Esophagus squamous epithelium (tissue), 5 donors: ENCODE measurements around the gene GABRG3. TPM values are rescaled to one million over a fixed set of nuclear protein-coding genes. Genes with fewer than 3 reads are reported as not detected.

ENCODE experiments used
- DNase-seq: peaks from one replicate; lab custom pipeline; 2025; lab: John Stamatoyannopoulos, UW
- H3K27ac ChIP-seq, 4 donors: fragments of 200-600 bp; sonication (generic); one replicate each; pipeline ENCODE4 v1.5.1; 2016 to 2019; ENCODE audit warnings: mild to moderate bottlenecking in 1 of 4
- H3K27me3 ChIP-seq, 4 donors: fragments of 200-600 bp; sonication (generic); 1 replicate in 3 of 4; 2 replicates in 1 of 4; pipeline versions ENCODE4 v1.5.1 to v1.6.0; 2017 to 2021; ENCODE audit warnings: antibody characterized with exemption in 1 of 4
- H3K36me3 ChIP-seq, 3 donors: fragments of 200-600 bp; sonication (generic); one replicate each; pipeline ENCODE4 v1.5.1; 2016 to 2019
- H3K4me1 ChIP-seq, 3 donors: fragments of 200-600 bp; sonication (generic); one replicate each; pipeline ENCODE4 v1.5.1; 2017 to 2019
- H3K4me3 ChIP-seq, 4 donors: fragments of 200-600 bp; sonication (generic); 1 replicate in 3 of 4; 2 replicates in 1 of 4; pipeline ENCODE4 v1.5.1; 2016 to 2019; ENCODE audit warnings: mild to moderate bottlenecking in 2 of 4, moderate library complexity in 1 of 4
- H3K9me3 ChIP-seq, 3 donors: fragments of 200-600 bp; sonication (generic); one replicate each; pipeline ENCODE4 v1.5.1; 2016 to 2019
- POLR2A ChIP-seq, 4 donors: fragments of 450-650 bp; IDR thresholded peaks; one replicate each; pipeline ENCODE4 v1.6.1; 2017; ENCODE audit warnings: antibody characterized with exemption in 4 of 4, mild to moderate bottlenecking in 4 of 4, moderate library complexity in 3 of 4
- WGBS, 2 donors: methylation state at CpG; one replicate each; pipeline ENCODE4 v1.1.5; 2018; 5-methylcytosine and 5-hydroxymethylcytosine counted together
- intact Hi-C: fragments of 100-400 bp; cut with DNase I; formaldehyde crosslinking; loops from one replicate; pipeline ENCODE4 v1.15.0; 2022
- total RNA-seq, 4 donors: library from RNA; depleted of rRNA; stranded (reverse); fragments of >200 nt; gene quantifications; one replicate each; pipeline ENCODE4 v1.1.0, GENCODE V29; 2016
- TF ChIP-seq, protein P1 (sequence below), 6 experiments: fragments of 450-650 bp in 4 of 6; fragments of 200-600 bp in 2 of 6; sonication (generic) in 2 of 6; IDR thresholded peaks; one replicate each; pipeline ENCODE4 v1.5.1; 2016 to 2019; ENCODE audit warnings: antibody characterized with exemption in 6 of 6, mild to moderate bottlenecking in 4 of 6, moderate library complexity in 4 of 6
- donor health status: DM: yes; HTN: yes; CAD: no.

GABRG3 gene
- total RNA-seq, 4 donors from 2014 or later: 0.04 to 0.08 TPM; not detected in 2

GRCh38 chr15:27545494-27546255 is 574.7 kb downstream of the GABRG3 start:
- 70% methylated on average over 6 to 8 of the region's 8 CpGs for WGBS, 2 donors
- TF ChIP-seq, protein P1, sequence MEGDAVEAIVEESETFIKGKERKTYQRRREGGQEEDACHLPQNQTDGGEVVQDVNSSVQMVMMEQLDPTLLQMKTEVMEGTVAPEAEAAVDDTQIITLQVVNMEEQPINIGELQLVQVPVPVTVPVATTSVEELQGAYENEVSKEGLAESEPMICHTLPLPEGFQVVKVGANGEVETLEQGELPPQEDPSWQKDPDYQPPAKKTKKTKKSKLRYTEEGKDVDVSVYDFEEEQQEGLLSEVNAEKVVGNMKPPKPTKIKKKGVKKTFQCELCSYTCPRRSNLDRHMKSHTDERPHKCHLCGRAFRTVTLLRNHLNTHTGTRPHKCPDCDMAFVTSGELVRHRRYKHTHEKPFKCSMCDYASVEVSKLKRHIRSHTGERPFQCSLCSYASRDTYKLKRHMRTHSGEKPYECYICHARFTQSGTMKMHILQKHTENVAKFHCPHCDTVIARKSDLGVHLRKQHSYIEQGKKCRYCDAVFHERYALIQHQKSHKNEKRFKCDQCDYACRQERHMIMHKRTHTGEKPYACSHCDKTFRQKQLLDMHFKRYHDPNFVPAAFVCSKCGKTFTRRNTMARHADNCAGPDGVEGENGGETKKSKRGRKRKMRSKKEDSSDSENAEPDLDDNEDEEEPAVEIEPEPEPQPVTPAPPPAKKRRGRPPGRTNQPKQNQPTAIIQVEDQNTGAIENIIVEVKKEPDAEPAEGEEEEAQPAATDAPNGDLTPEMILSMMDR (IDR thresholded peaks at IDR 0.05): no peak
- TF ChIP-seq POLR2A (IDR thresholded peaks at IDR 0.05): no peak
- H3K36me3 ChIP-seq: no peaks in the 10 kb centered on the region
- no peaks in the 10 kb centered on the region for H3K27me3 ChIP-seq
- no peak overlapping the region for H3K27ac ChIP-seq
- intact Hi-C loops: loop anchor here (10.0 kb wide), 1 partner anchor 181 kb away; no protein-coding TSS in a partner anchor
- H3K4me3 ChIP-seq: no peak overlapping the region
- no peaks in the 10 kb centered on the region for H3K4me1 ChIP-seq
- no peak for DNase-seq
- H3K9me3 ChIP-seq: no peaks in the 10 kb centered on the region

DNA sequence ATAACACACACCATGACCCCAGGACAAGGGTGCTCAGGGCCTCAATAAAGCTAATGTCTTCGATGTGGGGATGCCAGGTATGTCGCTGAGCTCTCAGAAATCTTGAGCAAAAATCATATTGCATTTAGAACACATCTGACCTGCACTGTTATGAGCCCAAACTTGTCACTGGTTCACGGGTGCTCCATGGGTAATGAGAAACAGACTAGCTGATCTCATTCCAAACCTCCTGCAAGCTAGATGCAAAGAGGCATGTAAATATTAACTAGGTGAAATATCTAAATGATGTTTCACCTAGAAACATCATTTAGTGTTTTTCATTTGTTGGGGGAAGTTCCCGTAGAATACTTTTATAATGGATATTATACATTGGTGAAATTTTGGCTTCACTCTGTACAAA is 578.8 kb downstream of the GABRG3 start:
- H3K27ac ChIP-seq: no peak overlapping the region
- H3K4me3 ChIP-seq: no peak overlapping the region
- WGBS, 2 donors: 35 to 46% methylated on average over 4 of the region's 4 CpGs
- no peaks in the 10 kb centered on the region for H3K27me3 ChIP-seq
- no peaks in the 10 kb centered on the region for H3K4me1 ChIP-seq
- H3K36me3 ChIP-seq: no peaks in the 10 kb centered on the region
- DNase-seq: no peak
- H3K9me3 ChIP-seq: no peaks in the 10 kb centered on the region
- TF ChIP-seq, protein P1 (IDR thresholded peaks at IDR 0.05): no peak
- intact Hi-C loops: loop anchor here (10.0 kb wide), 1 partner anchor 185 kb away; no protein-coding TSS in a partner anchor

- H3K27ac ChIP-seq: no peak overlapping the region
- intact Hi-C loops: no loop called here
- H3K4me3 ChIP-seq: no peak overlapping the region
- no peaks in the 10 kb centered on the region for H3K27me3 ChIP-seq
- no peaks in the 10 kb centered on the region for H3K4me1 ChIP-seq
- no peak for TF ChIP-seq POLR2A (IDR thresholded peaks at IDR 0.05)
- TF ChIP-seq, protein P1 (IDR thresholded peaks at IDR 0.05): no peak
- no peaks in the 10 kb centered on the region for H3K9me3 ChIP-seq
- 57 to 64% methylated on average over 6 of the region's 6 CpGs for WGBS, 2 donors
- no peak for DNase-seq
- H3K36me3 ChIP-seq: no peaks in the 10 kb centered on the region
Measured at GRCh38 chr15:27550635-27551034, 579.7 kb downstream of the GABRG3 start.

DNA sequence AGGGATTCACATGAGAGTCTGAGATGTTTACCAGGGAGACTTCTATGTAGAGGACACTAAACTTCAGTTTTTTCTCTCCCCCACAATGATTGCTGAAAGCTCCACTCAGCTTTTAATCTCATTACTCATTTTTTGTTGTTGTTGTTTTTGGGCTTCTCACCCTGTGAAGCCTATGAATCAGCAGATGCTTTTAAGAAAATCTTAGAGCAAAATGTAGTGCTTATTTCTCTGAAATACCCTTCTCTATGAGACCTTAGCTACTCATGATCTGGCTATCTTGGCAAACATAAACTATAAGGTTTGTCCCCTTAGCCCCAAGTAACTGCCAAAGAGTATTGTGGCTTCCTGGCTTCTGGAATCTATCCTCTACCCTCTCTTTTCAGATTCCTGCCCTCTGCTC is 590.8 kb downstream of the GABRG3 start:
- no peak for DNase-seq
- H3K9me3 ChIP-seq: no peaks in the 10 kb centered on the region
- intact Hi-C loops: no loop called here
- H3K4me3 ChIP-seq: no peak overlapping the region
- H3K27me3 ChIP-seq: no peaks in the 10 kb centered on the region
- no peaks in the 10 kb centered on the region for H3K36me3 ChIP-seq
- no peaks in the 10 kb centered on the region for H3K4me1 ChIP-seq
- TF ChIP-seq, protein P1 (IDR thresholded peaks at IDR 0.05): no peak
- TF ChIP-seq POLR2A (IDR thresholded peaks at IDR 0.05): no peak
- no peak overlapping the region for H3K27ac ChIP-seq

DNA sequence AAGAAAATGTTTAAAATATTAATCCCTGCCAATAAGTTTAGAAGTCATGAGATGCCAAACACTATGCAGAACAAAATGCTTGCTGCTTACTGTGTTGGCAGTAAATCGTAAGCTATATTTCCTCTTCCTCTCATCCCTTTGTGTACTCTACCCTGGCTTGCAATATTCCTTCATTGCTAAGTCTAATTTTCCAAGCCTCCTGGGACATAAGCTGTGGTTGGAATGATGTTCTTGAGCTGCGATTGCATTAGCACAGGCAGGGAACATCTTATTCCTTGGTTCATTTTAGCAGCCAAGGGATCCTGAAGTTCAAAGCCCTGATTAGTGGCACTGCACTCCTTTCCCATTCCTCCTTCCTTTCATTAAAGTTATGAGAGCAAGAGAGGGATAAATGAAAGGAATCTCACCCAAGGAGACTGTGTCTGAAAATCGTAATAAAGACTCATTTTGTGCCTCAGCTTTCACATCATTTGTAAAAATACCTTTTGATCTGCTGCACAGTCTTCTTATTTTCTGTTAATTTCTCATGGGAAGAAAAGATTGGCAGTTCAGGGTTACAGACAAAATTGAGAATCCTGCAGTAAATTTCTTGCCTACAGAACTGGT is 592.9 kb downstream of the GABRG3 start:
- Histone ChIP-seq H3K27me3 (no peaks in the 10 kb centered on the region), H3K4me3 (no peak overlapping the region), H3K27ac (no peak overlapping the region), H3K36me3 (no peaks in the 10 kb centered on the region), H3K9me3 (no peaks in the 10 kb centered on the region), H3K4me1 (peaks cover 0 to 8% (median 2%) of the 10 kb centered on the region in 3 donors)
- intact Hi-C loops: no loop called here
- no peak for DNase-seq
- 55 to 69% methylated on average over 3 of the region's 3 CpGs for WGBS, 2 donors
- no peak for TF ChIP-seq POLR2A (IDR thresholded peaks at IDR 0.05)
- TF ChIP-seq, protein P1 (IDR thresholded peaks at IDR 0.05): no peak
